C4-2B (cell line): ENCODE data around the gene ARHGEF16.
A peak's percentile ranks its signal among the peaks of the same experiment; 100 is the strongest.

ENCODE experiments used
- H3K27ac ChIP-seq: fragments of 450-650 bp; 2 replicates; pipeline ENCODE4 v1.5.1; 2017
- CTCF ChIP-seq: fragments of 450-650 bp; conservative IDR thresholded peaks from 2 replicates; pipeline ENCODE4 v1.5.1; 2017; ENCODE audit warnings: mild to moderate bottlenecking
- ZFX ChIP-seq: fragments of 450-650 bp; IDR thresholded peaks from 2 replicates; pipeline ENCODE4 v1.6.1; 2017

The ARHGEF16 gene

GRCh38 chr1:3417082-3417739 lies 37.3 kb upstream of the ARHGEF16 start:
- peak; percentile 70 for TF ChIP-seq CTCF
- no peak for TF ChIP-seq ZFX
- no peak overlapping the region for H3K27ac ChIP-seq

GRCh38 chr1:3417934-3418333 lies 36.5 kb upstream of the ARHGEF16 start:
- no peak overlapping the region for H3K27ac ChIP-seq

DNA sequence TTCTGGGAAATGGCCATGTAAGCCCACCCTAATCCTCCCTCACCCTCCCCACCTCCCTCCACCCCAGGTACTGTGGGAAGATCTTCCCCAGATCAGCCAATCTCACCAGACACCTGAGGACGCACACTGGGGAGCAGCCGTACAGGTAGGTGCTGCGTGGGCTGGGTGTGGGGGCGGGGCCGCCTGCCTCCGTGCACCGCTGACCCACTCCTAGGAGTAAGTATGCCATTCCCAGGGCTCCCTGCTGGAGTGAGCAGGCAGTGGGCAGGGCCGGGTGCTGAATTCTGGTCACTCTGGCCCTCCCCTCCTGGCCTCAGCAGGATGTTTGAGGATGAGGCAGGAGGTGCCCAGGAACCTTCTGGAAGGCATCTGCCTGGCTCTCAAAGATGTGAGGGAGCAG lies 35.9 kb upstream of the ARHGEF16 start:
- TF ChIP-seq ZFX (no peak), CTCF (no peak)
- no peak overlapping the region for H3K27ac ChIP-seq

More at GRCh38 chr1:3417934-3418333, 36.5 kb upstream of the ARHGEF16 start:
- TF ChIP-seq CTCF (no peak), ZFX (no peak)

DNA sequence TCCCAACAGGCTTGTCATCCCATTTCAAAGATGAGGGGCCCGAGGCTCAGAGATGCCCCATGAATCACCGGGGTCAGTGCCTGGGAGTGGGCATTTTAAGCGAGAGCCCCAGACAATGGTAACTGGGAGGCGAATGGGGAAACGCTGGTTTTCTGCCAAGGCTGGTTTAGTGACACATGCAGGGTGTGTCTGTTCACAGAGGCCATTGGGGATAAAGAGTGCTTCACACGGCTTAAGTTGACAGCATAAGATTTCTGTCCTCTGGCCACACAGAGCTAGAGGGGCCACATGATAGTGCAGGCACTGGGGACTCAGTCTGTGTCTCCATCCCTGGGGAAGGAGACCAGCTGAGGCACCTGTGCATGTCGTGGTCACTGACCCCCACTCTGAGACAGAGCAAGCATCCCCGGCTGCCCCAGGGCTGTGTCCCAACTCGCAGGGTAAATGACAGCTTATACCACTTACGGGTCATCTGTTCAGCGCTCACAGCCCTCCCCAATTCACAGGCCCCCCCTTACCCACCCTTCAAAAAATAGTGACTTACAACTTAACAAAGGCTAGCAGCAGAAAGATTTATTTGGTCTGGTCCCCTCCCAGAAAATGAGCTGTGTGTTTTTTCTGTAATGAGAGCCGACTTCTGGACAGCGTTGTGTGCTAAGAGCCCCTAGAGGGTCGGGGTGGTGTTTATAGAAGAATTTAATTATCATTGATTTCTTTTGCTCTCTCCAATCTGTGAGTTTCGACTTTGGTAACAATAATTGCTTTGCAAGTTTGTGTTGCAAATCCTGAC lies 34.9 kb upstream of the ARHGEF16 start:
- no peak overlapping the region for H3K27ac ChIP-seq
- no peak for TF ChIP-seq CTCF
- TF ChIP-seq ZFX = no peak

- TF ChIP-seq ZFX (no peak), CTCF (no peak)
- H3K27ac ChIP-seq = no peak overlapping the region
Observed at GRCh38 chr1:3420218-3420951, 34.1 kb upstream of the ARHGEF16 start.

- TF ChIP-seq ZFX = no peak
- TF ChIP-seq CTCF = no peak
- H3K27ac ChIP-seq = no peak overlapping the region
Observed at GRCh38 chr1:3422638-3423037, 31.8 kb upstream of the ARHGEF16 start.
